Dedifferentiated amniotic fluid mesenchymal stem cell (primary cell): ENCODE data around the gene DZIP1L.
A peak's percentile ranks its signal among the peaks of the same experiment; 100 is the strongest.
"Not testable (repeated sequence)": the region's sequence is repeated elsewhere in the genome, so short reads cannot be mapped to it uniquely, and the experiment has no call there.

ENCODE experiments used
- DNase-seq: peaks from one replicate; pipeline ENCODE4 v3.0.0-alpha.2; 2016; ENCODE audit errors: extremely low spot score

DZIP1L gene, protein sequence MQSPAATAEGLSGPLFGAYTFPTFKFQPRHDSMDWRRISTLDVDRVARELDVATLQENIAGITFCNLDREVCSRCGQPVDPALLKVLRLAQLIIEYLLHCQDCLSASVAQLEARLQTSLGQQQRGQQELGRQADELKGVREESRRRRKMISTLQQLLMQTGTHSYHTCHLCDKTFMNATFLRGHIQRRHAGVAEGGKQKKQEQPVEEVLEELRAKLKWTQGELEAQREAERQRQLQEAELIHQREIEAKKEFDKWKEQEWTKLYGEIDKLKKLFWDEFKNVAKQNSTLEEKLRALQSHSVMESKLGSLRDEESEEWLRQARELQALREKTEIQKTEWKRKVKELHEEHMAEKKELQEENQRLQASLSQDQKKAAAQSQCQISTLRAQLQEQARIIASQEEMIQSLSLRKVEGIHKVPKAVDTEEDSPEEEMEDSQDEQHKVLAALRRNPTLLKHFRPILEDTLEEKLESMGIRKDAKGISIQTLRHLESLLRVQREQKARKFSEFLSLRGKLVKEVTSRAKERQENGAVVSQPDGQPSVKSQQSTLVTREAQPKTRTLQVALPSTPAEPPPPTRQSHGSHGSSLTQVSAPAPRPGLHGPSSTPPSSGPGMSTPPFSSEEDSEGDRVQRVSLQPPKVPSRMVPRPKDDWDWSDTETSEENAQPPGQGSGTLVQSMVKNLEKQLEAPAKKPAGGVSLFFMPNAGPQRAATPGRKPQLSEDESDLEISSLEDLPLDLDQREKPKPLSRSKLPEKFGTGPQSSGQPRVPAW

GRCh38 chr3:138114988-138115971 lies at the start of gene DZIP1L:
Gene DZIP1L (minus strand): TSS chr3:138115608. CDS start chr3:138103971, 11,637 bp downstream.
- DNase-seq = peak; percentile 44

GRCh38 chr3:138165061-138165460 lies 49.7 kb upstream of the DZIP1L start:
- no peak for DNase-seq

DNA sequence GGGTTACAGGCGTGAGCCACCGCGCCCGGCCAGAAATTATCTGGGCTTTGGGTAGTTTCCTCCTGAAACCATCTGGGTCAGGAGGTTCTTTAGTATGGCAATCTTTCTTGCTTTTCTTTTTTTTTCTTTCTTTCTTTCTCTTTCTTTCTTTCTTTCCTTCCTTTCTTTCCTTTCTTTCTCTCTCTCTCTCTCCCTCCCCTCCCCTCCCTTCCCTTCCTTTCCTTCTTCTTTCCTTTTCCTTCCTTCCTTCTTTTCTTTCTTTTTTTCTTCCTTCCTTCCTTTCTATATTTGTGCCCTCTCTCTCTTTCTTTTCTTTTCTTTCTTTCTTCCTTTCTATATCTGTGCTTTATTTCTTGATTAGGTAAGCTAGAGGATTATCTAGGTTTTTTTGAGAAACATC lies 42.3 kb upstream of the DZIP1L start:
- no peak for DNase-seq

GRCh38 chr3:138154534-138154933 lies 39.1 kb upstream of the DZIP1L start:
- DNase-seq = no peak

GRCh38 chr3:138148503-138148902 lies 33.1 kb upstream of the DZIP1L start:
- DNase-seq = no peak

DNA sequence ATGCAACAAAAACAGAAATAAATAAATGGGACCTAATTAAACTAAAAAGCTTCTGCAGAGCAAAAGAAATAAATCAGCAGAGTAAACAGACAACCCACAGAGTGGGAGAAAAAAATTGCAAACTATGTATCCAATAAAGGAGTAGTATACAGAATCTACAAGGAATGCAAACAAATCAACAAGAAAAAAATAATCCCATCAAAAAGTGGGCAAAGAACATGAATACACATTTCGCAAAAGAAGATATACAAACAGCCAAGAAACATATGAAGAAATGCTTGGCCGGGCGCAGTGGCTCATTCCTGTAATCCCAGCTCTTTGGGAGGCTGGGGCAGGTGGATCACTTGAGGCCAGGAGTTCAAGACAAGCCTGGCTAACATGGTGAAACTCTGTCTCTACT lies 26.8 kb upstream of the DZIP1L start:
- DNase-seq = not testable (repeated sequence)

DNA sequence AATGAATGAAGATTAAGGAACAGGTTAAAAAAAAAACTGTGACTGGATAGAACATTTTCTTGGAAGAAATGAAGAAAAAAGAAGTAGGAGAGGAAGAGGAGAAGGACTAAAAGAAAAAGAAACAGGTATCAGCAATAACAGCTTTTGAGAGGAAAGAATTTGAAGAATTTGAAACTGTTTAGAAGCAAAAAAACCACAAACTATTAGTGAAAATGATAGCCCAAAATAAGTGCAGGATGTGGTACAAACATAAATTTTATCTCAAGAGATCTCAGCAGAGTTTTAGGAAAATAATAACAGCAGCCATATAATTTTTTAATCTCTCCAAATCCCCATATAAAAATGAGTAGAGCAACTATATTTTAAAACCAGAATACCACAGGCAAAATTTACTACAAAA lies 25.5 kb upstream of the DZIP1L start:
- no peak for DNase-seq

GRCh38 chr3:138139691-138140090 lies 24.3 kb upstream of the DZIP1L start:
- DNase-seq = no peak

- DNase-seq = no peak
Measured at GRCh38 chr3:138137861-138138260, 22.5 kb upstream of the DZIP1L start.

- no peak for DNase-seq
Measured at GRCh38 chr3:138136201-138136600, 20.8 kb upstream of the DZIP1L start.

DNA sequence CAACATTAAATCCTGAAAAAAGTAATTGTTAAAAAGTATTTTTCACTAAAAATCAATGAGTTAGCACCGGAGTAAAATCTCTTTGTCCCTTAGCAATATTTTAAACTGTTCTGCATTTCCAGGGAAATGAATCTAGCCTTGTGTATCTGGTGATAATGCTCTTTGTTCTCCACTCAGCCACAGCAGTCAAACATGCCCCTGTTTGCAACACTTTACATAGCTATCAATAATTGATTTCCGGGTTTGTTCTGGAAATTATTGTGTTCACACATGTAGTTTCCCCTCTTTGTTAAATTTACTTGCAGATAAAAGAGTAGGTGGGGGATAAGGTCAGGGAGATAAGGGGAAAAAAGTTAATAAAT lies 20.4 kb upstream of the DZIP1L start:
- DNase-seq = no peak

- no peak for DNase-seq
Measured at GRCh38 chr3:138135146-138135832, 19.9 kb upstream of the DZIP1L start.

DNA sequence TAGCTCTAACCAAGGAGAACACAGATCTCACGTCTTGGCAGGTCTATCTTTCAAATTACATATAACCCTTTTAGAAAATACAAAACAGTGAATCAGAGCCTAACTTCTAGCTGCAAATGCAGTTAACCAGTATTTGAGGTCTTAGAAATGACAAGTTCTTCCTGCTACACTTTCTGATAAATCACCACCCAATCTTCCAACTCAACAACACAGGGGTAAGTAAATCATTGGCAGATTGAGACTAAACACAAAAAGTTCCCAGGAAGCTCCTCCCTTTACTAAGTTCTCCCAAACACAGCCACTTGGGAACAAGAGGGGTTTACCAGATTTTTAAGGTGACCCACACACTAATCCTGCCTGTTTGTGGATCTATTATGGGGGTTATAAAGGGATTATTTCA lies 16.8 kb upstream of the DZIP1L start, which contains the start of gene A4GNT:
TSS of gene A4GNT (minus strand) at position 152 of the 400 bp plus-strand sequence. CDS start 1,134 bp downstream, outside the sequence.
- DNase-seq = no peak

GRCh38 chr3:138127636-138128365 lies 12.4 kb upstream of the DZIP1L start:
- no peak for DNase-seq

DNA sequence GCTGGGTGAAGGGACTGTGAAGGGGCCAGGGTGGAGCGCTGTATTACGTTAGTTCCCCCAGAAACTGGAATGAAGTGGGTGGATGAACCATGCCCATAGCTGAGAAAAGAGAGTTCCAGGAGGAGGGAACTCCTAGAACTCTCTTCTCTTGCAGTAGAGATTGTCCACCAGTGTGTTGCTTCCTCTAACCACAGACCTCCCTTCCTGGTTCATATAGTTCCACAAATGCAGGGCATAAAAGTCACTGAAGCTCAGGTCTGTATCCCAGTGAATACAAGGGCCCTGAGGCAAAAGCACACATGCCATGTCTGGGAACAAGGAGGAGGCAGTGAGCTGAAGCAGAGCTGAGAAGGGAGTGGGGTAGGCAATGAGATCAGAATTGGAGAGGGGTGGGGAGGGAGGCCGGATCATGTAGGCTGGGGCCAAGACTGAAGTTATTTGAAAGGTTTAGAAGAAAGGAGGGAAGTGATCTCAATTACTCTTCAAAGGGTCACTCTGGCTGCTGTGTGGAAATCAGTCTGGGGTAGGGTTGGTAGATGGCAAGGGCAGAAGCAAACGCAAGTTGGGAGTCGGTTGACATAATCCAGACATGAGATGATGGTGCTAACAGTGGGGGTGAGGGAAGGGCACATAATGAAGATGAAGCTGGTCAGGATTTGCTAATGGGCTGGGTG lies 10.3 kb upstream of the DZIP1L start:
- DNase-seq = peak; percentile 50

DNA sequence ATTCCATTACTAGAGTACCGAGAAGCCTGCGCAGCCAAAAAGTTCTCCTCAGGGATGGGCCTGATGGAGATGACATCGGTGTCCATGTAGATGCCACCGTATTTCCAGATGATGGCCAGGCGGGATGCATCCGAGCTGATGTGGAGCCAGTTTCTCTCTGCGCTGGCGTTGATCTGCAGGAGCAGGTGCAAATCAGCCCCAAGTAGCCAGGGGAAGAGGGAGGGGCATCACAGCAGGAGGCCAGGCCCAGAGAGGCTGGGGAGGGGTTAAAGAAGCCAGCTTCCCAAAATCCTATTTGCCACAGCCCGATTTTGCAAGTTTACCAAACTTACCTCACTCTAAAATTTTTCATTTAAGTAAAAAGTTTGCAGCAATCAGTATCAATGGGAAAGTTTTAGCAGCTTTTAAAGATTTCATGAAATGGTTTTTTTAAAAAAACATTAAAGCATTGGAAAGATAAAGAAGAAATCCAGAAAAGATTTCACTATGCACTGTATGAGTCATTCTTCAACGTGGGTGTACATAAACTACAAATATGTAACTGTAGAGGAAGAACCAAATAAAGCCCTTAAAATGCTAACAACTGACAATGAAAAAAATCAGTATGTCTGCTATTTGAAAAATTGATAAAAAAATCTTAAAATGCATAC lies 9.4 kb upstream of the DZIP1L start:
- DNase-seq = peak; percentile 75

DNA sequence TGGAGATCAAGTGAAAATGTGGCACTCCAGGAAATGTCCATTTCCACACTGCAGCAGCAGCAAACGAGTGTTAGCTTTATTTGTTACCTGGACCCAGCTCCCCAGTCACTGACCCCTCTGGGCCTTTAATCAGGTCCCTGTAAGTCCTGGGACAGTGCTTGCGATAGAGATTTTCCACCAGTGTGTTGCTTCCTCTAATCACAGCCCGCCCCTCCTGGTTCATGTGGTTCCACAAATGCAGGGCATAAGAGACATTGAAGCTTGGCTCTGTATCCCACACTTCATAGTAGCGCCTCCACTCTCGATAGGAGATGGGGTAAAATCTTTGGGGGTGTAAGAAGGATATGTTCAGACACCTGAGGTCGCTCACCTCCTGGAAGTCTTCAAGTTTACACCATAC lies 8.8 kb upstream of the DZIP1L start:
- DNase-seq = no peak

DNA sequence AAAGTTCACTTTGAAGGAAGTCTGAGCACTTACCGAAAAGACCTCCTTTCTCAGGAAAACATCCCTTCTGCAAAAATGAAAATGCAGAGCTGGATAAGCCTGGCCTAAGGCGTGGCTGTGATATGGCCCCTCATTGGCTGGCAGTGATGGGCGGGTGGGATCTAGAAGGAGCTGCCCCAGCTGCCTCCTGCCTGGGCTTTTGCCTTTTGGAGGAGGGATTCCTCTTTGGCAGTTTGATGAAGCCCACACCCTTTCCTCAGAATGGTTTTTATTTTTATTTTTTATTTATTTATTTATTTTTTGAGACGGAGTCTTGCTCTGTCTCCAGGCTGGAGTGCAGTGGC lies 4.0 kb upstream of the DZIP1L start:
- no peak for DNase-seq

DNA sequence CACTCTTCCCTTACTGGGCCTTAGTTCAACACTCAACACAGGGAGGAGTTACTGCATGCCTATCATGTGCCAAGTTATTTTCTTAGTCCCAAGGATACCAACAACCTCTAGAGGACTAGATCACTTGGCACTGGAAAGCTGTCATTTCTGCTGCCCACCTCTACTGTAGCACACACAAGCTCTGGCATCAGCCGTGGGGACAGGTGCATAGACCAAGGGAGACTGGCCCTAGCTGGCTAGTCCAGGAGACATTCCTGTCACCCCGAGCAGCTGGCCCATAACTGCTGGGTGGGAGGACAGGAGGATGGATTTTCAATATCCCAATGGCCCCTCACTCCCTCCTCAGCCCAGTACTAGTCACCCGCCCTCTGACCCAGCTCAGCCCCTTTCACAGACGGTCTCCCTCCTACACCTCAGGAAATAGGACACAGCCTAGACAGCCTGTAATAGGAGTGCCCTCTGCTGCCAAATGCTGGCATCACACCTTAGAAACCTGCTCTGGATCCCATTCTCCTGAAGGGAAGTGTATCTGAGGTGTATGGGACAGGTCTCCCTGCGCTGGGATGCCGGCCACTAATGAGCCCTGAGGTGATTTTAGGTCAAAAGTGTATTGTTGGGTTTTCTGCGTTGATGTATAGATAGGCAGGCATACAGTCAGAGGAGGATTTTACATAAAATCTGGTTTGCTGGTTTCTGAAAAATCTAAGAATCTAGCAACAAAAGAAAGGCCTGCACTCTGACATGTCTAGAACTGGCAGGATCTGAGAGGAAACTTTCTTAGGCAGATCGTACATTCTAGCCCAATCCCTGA lies 3.4 kb upstream of the DZIP1L start:
- DNase-seq = peak; percentile 59
